ENCODE results near the gene TPRA1.
A peak's percentile ranks its signal among the peaks of the same experiment; 100 is the strongest.

TPRA1 gene

GRCh38 chr3:127544803-127545201 lies 45.7 kb downstream of the TPRA1 start:
- ChIA-PET CTCF (interaction anchor here (0.9 to 3.9 kb wide), 9 partner anchors 10 to 862 kb away, joined by 3 to 13 read pairs (median 3); no protein-coding TSS in a partner anchor), POLR2A (no interaction called here)
- Histone ChIP-seq H3K36me3 (ENCODE audit: control insufficient read depth in 4 of 4, insufficient read depth in 4 of 4, low read length in 3 of 4) (no peaks in the 10 kb centered on the region), H3K27ac (ENCODE audit: insufficient read depth in 1 of 2, low read depth in 1 of 2, low read length in 2 of 2, poor library complexity in 1 of 2, severe bottlenecking in 2 of 2) (no peak overlapping the region), H3K27me3 (replicated peaks in 2 of 5; ENCODE audit: control insufficient read depth in 4 of 5, insufficient read depth in 5 of 5, low read length in 4 of 5) (peaks cover 0 to 6% (median 0%) of the 10 kb centered on the region in 5 experiments), H3K4me1 (ENCODE audit: control extremely low read depth in 1 of 4, control insufficient read depth in 4 of 4, insufficient read depth in 4 of 4, low read length in 3 of 4) (peaks cover 0 to 18% (median 12%) of the 10 kb centered on the region in 4 experiments), H3K4me3 (ENCODE audit: control insufficient read depth in 1 of 7, extremely low read depth in 1 of 7, insufficient read depth in 4 of 7, low read depth in 2 of 7, low read length in 6 of 7) (no peak overlapping the region), H3K9me3 (ENCODE audit: control extremely low read depth in 1 of 5, control insufficient read depth in 4 of 5, insufficient read depth in 2 of 5, low read depth in 1 of 5, low read length in 4 of 5) (no peaks in the 10 kb centered on the region)
- DNase-seq: no peak
- 88% methylated on average over 8 of the region's 9 CpGs for WGBS (ENCODE audit: insufficient coverage)

- H3K27ac ChIP-seq (ENCODE audit: insufficient read depth in 1 of 2, low read depth in 1 of 2, low read length in 2 of 2, poor library complexity in 1 of 2, severe bottlenecking in 2 of 2): no peak overlapping the region
- H3K27me3 ChIP-seq (replicated peaks in 2 of 5; ENCODE audit: control insufficient read depth in 4 of 5, insufficient read depth in 5 of 5, low read length in 4 of 5): peaks cover 0 to 6% (median 0%) of the 10 kb centered on the region in 5 experiments
- peak; percentile 57 to 72 (median 67) for DNase-seq
- no peak overlapping the region for H3K4me3 ChIP-seq (ENCODE audit: control insufficient read depth in 1 of 7, extremely low read depth in 1 of 7, insufficient read depth in 4 of 7, low read depth in 2 of 7, low read length in 6 of 7)
- H3K36me3 ChIP-seq (ENCODE audit: control insufficient read depth in 4 of 4, insufficient read depth in 4 of 4, low read length in 3 of 4): no peaks in the 10 kb centered on the region
- H3K9me3 ChIP-seq (ENCODE audit: control extremely low read depth in 1 of 5, control insufficient read depth in 4 of 5, insufficient read depth in 2 of 5, low read depth in 1 of 5, low read length in 4 of 5): no peaks in the 10 kb centered on the region
- CTCF ChIA-PET: interaction anchor here (1.0 to 1.7 kb wide), 9 partner anchors 8 to 793 kb away, joined by 3 to 5 read pairs (median 3); no protein-coding TSS in a partner anchor
- 31% methylated on average over 8 of the region's 10 CpGs for WGBS (ENCODE audit: insufficient coverage)
- POLR2A ChIA-PET: no interaction called here
- H3K4me1 ChIP-seq (ENCODE audit: control extremely low read depth in 1 of 4, control insufficient read depth in 4 of 4, insufficient read depth in 4 of 4, low read length in 3 of 4): peaks cover 0 to 18% (median 12%) of the 10 kb centered on the region in 4 experiments
Observed at GRCh38 chr3:127544192-127544802, 46.2 kb downstream of the TPRA1 start.

GRCh38 chr3:127543441-127543840 lies 47.1 kb downstream of the TPRA1 start:
- 92% methylated on average over 6 of the region's 12 CpGs for WGBS (ENCODE audit: insufficient coverage)
- no peak for DNase-seq
- Histone ChIP-seq H3K4me1 (ENCODE audit: control extremely low read depth in 1 of 4, control insufficient read depth in 4 of 4, insufficient read depth in 4 of 4, low read length in 3 of 4) (peaks cover 0 to 18% (median 12%) of the 10 kb centered on the region in 4 experiments), H3K27ac (ENCODE audit: insufficient read depth in 1 of 2, low read depth in 1 of 2, low read length in 2 of 2, poor library complexity in 1 of 2, severe bottlenecking in 2 of 2) (no peak overlapping the region), H3K9me3 (ENCODE audit: control extremely low read depth in 1 of 5, control insufficient read depth in 4 of 5, insufficient read depth in 2 of 5, low read depth in 1 of 5, low read length in 4 of 5) (no peaks in the 10 kb centered on the region), H3K4me3 (ENCODE audit: control insufficient read depth in 1 of 7, extremely low read depth in 1 of 7, insufficient read depth in 4 of 7, low read depth in 2 of 7, low read length in 6 of 7) (no peak overlapping the region), H3K36me3 (ENCODE audit: control insufficient read depth in 4 of 4, insufficient read depth in 4 of 4, low read length in 3 of 4) (no peaks in the 10 kb centered on the region), H3K27me3 (replicated peaks in 2 of 5; ENCODE audit: control insufficient read depth in 4 of 5, insufficient read depth in 5 of 5, low read length in 4 of 5) (peaks cover 0 to 6% (median 0%) of the 10 kb centered on the region in 5 experiments)
- CTCF ChIA-PET: interaction anchor here (1.0 to 1.7 kb wide), 6 partner anchors 7 to 789 kb away, joined by 3 to 5 read pairs (median 3); no protein-coding TSS in a partner anchor
- POLR2A ChIA-PET: no interaction called here

- no peak overlapping the region for H3K27ac ChIP-seq (ENCODE audit: insufficient read depth in 1 of 2, low read depth in 1 of 2, low read length in 2 of 2, poor library complexity in 1 of 2, severe bottlenecking in 2 of 2)
- WGBS (ENCODE audit: insufficient coverage): 97% methylated on average over 11 of the region's 14 CpGs
- H3K36me3 ChIP-seq (ENCODE audit: control insufficient read depth in 4 of 4, insufficient read depth in 4 of 4, low read length in 3 of 4): no peaks in the 10 kb centered on the region
- H3K27me3 ChIP-seq (replicated peaks in 2 of 5; ENCODE audit: control insufficient read depth in 4 of 5, insufficient read depth in 5 of 5, low read length in 4 of 5): peaks cover 0 to 6% (median 0%) of the 10 kb centered on the region in 5 experiments
- POLR2A ChIA-PET: no interaction called here
- DNase-seq: no peak
- peaks cover 0 to 11% (median 7%) of the 10 kb centered on the region in 4 experiments for H3K4me1 ChIP-seq (ENCODE audit: control extremely low read depth in 1 of 4, control insufficient read depth in 4 of 4, insufficient read depth in 4 of 4, low read length in 3 of 4)
- no peak overlapping the region for H3K4me3 ChIP-seq (ENCODE audit: control insufficient read depth in 1 of 7, extremely low read depth in 1 of 7, insufficient read depth in 4 of 7, low read depth in 2 of 7, low read length in 6 of 7)
- CTCF ChIA-PET: interaction anchor here (0.6 kb wide), 1 partner anchor 872 kb away, joined by 3 read pairs; no protein-coding TSS in a partner anchor
- no peaks in the 10 kb centered on the region for H3K9me3 ChIP-seq (ENCODE audit: control extremely low read depth in 1 of 5, control insufficient read depth in 4 of 5, insufficient read depth in 2 of 5, low read depth in 1 of 5, low read length in 4 of 5)
Observed at GRCh38 chr3:127542441-127542952, 48.0 kb downstream of the TPRA1 start.

GRCh38 chr3:127541320-127541719 lies 49.2 kb downstream of the TPRA1 start:
- H3K4me3 ChIP-seq (ENCODE audit: control insufficient read depth in 1 of 7, extremely low read depth in 1 of 7, insufficient read depth in 4 of 7, low read depth in 2 of 7, low read length in 6 of 7): no peak overlapping the region
- peaks cover 0 to 8% (median 0%) of the 10 kb centered on the region in 5 experiments for H3K27me3 ChIP-seq (replicated peaks in 2 of 5; ENCODE audit: control insufficient read depth in 4 of 5, insufficient read depth in 5 of 5, low read length in 4 of 5)
- H3K4me1 ChIP-seq (ENCODE audit: control extremely low read depth in 1 of 4, control insufficient read depth in 4 of 4, insufficient read depth in 4 of 4, low read length in 3 of 4): peaks cover 0 to 15% (median 10%) of the 10 kb centered on the region in 4 experiments
- ChIA-PET CTCF (no interaction called here), POLR2A (no interaction called here)
- no peaks in the 10 kb centered on the region for H3K9me3 ChIP-seq (ENCODE audit: control extremely low read depth in 1 of 5, control insufficient read depth in 4 of 5, insufficient read depth in 2 of 5, low read depth in 1 of 5, low read length in 4 of 5)
- H3K36me3 ChIP-seq (ENCODE audit: control insufficient read depth in 4 of 4, insufficient read depth in 4 of 4, low read length in 3 of 4): no peaks in the 10 kb centered on the region
- no peak overlapping the region for H3K27ac ChIP-seq (ENCODE audit: insufficient read depth in 1 of 2, low read depth in 1 of 2, low read length in 2 of 2, poor library complexity in 1 of 2, severe bottlenecking in 2 of 2)
- WGBS (ENCODE audit: insufficient coverage): 94% methylated on average over 3 of the region's 5 CpGs
- DNase-seq: no peak

GRCh38 chr3:127539366-127540060 lies 51.0 kb downstream of the TPRA1 start:
- Histone ChIP-seq H3K4me3 (ENCODE audit: control insufficient read depth in 1 of 7, extremely low read depth in 1 of 7, insufficient read depth in 4 of 7, low read depth in 2 of 7, low read length in 6 of 7) (no peak overlapping the region), H3K9me3 (ENCODE audit: control extremely low read depth in 1 of 5, control insufficient read depth in 4 of 5, insufficient read depth in 2 of 5, low read depth in 1 of 5, low read length in 4 of 5) (no peaks in the 10 kb centered on the region), H3K4me1 (ENCODE audit: control extremely low read depth in 1 of 4, control insufficient read depth in 4 of 4, insufficient read depth in 4 of 4, low read length in 3 of 4) (peaks cover 0 to 13% (median 11%) of the 10 kb centered on the region in 4 experiments), H3K36me3 (ENCODE audit: control insufficient read depth in 4 of 4, insufficient read depth in 4 of 4, low read length in 3 of 4) (no peaks in the 10 kb centered on the region), H3K27ac (ENCODE audit: insufficient read depth in 1 of 2, low read depth in 1 of 2, low read length in 2 of 2, poor library complexity in 1 of 2, severe bottlenecking in 2 of 2) (no peak overlapping the region), H3K27me3 (replicated peaks in 2 of 5; ENCODE audit: control insufficient read depth in 4 of 5, insufficient read depth in 5 of 5, low read length in 4 of 5) (peaks cover 0 to 8% (median 0%) of the 10 kb centered on the region in 5 experiments)
- ChIA-PET POLR2A (no interaction called here), CTCF (interaction anchor here (3.8 kb wide), 1 partner anchor 8 kb away, joined by 17 read pairs; no protein-coding TSS in a partner anchor)
- 94% methylated on average over 16 of the region's 17 CpGs for WGBS (ENCODE audit: insufficient coverage)
- no peak for DNase-seq

All from common myeloid progenitor, CD34-positive (primary cell).